ENCODE measurements around the gene CDH16.
"Not testable (repeated sequence)": the region's sequence is repeated elsewhere in the genome, so short reads cannot be mapped to it uniquely, and the experiment has no call there.

CDH16 gene

GRCh38 chr16:66873685-66874055, 45.0 kb downstream of the CDH16 start:
- peaks cover 32% of the 10 kb centered on the region for H3K4me1 ChIP-seq (ENCODE audit: control insufficient read depth, insufficient read depth, low read length)
- no peaks in the 10 kb centered on the region for H3K27me3 ChIP-seq (ENCODE audit: control insufficient read depth, insufficient read depth, low read length)
- no peaks in the 10 kb centered on the region for H3K36me3 ChIP-seq (ENCODE audit: insufficient read depth, low read length)
- no peak overlapping the region for H3K4me3 ChIP-seq (ENCODE audit: low read length)
- H3K9me3 ChIP-seq (replicated peaks; ENCODE audit: low read length): no peaks in the 10 kb centered on the region
- H3K9ac ChIP-seq (ENCODE audit: low read depth, low read length): no peak overlapping the region
- no peak overlapping the region for H3K4me2 ChIP-seq (ENCODE audit: low read length)

GRCh38 chr16:66872943-66873684, 45.6 kb downstream of the CDH16 start:
- Histone ChIP-seq H3K9me3 (replicated peaks; ENCODE audit: low read length) (no peaks in the 10 kb centered on the region), H3K9ac (ENCODE audit: low read depth, low read length) (peak overlapping the region; percentile 54), H3K4me2 (ENCODE audit: low read length) (peak overlapping the region; percentile 93), H3K4me3 (ENCODE audit: low read length) (peak overlapping the region; percentile 71), H3K4me1 (ENCODE audit: control insufficient read depth, insufficient read depth, low read length) (peaks cover 30% of the 10 kb centered on the region), H3K27me3 (ENCODE audit: control insufficient read depth, insufficient read depth, low read length) (no peaks in the 10 kb centered on the region), H3K36me3 (ENCODE audit: insufficient read depth, low read length) (no peaks in the 10 kb centered on the region)

GRCh38 chr16:66872559-66872942, 46.1 kb downstream of the CDH16 start:
- H3K4me3 ChIP-seq (ENCODE audit: low read length): peak overlapping the region; percentile 71
- H3K27me3 ChIP-seq (ENCODE audit: control insufficient read depth, insufficient read depth, low read length): no peaks in the 10 kb centered on the region
- peak overlapping the region; percentile 54 for H3K9ac ChIP-seq (ENCODE audit: low read depth, low read length)
- no peaks in the 10 kb centered on the region for H3K9me3 ChIP-seq (replicated peaks; ENCODE audit: low read length)
- H3K4me2 ChIP-seq (ENCODE audit: low read length): peak overlapping the region; percentile 93
- peaks cover 28% of the 10 kb centered on the region for H3K4me1 ChIP-seq (ENCODE audit: control insufficient read depth, insufficient read depth, low read length)
- no peaks in the 10 kb centered on the region for H3K36me3 ChIP-seq (ENCODE audit: insufficient read depth, low read length)

- Histone ChIP-seq H3K36me3 (ENCODE audit: insufficient read depth, low read length) (no peaks in the 10 kb centered on the region), H3K4me1 (ENCODE audit: control insufficient read depth, insufficient read depth, low read length) (peaks cover 28% of the 10 kb centered on the region), H3K4me3 (ENCODE audit: low read length) (no peak overlapping the region), H3K9ac (ENCODE audit: low read depth, low read length) (no peak overlapping the region), H3K9me3 (replicated peaks; ENCODE audit: low read length) (no peaks in the 10 kb centered on the region), H3K27me3 (ENCODE audit: control insufficient read depth, insufficient read depth, low read length) (no peaks in the 10 kb centered on the region), H3K4me2 (ENCODE audit: low read length) (no peak overlapping the region)
These were observed 46.8 kb downstream of the CDH16 start for GRCh38 chr16:66871840-66872239.

GRCh38 chr16:66871363-66871762, 47.3 kb downstream of the CDH16 start:
- not testable (repeated sequence) for H3K4me2 ChIP-seq (ENCODE audit: low read length); H3K36me3 ChIP-seq (ENCODE audit: insufficient read depth, low read length); H3K9ac ChIP-seq (ENCODE audit: low read depth, low read length); H3K4me3 ChIP-seq (ENCODE audit: low read length); H3K9me3 ChIP-seq (replicated peaks; ENCODE audit: low read length); H3K27me3 ChIP-seq (ENCODE audit: control insufficient read depth, insufficient read depth, low read length)
- H3K4me1 ChIP-seq (ENCODE audit: control insufficient read depth, insufficient read depth, low read length): peaks cover 28% of the 10 kb centered on the region

GRCh38 chr16:66869424-66869823, 49.3 kb downstream of the CDH16 start:
- Histone ChIP-seq H3K9ac (ENCODE audit: low read depth, low read length) (no peak overlapping the region), H3K36me3 (ENCODE audit: insufficient read depth, low read length) (no peaks in the 10 kb centered on the region), H3K9me3 (replicated peaks; ENCODE audit: low read length) (no peaks in the 10 kb centered on the region), H3K27me3 (ENCODE audit: control insufficient read depth, insufficient read depth, low read length) (no peaks in the 10 kb centered on the region), H3K4me1 (ENCODE audit: control insufficient read depth, insufficient read depth, low read length) (peaks cover 15% of the 10 kb centered on the region), H3K4me2 (ENCODE audit: low read length) (no peak overlapping the region), H3K4me3 (ENCODE audit: low read length) (no peak overlapping the region)

- H3K4me1 ChIP-seq (ENCODE audit: control insufficient read depth, insufficient read depth, low read length): peaks cover 6% of the 10 kb centered on the region
- H3K27me3 ChIP-seq (ENCODE audit: control insufficient read depth, insufficient read depth, low read length): no peaks in the 10 kb centered on the region
- H3K36me3 ChIP-seq (ENCODE audit: insufficient read depth, low read length): no peaks in the 10 kb centered on the region
- no peak overlapping the region for H3K4me2 ChIP-seq (ENCODE audit: low read length)
- no peaks in the 10 kb centered on the region for H3K9me3 ChIP-seq (replicated peaks; ENCODE audit: low read length)
- no peak overlapping the region for H3K4me3 ChIP-seq (ENCODE audit: low read length)
- H3K9ac ChIP-seq (ENCODE audit: low read depth, low read length): no peak overlapping the region
These were observed 55.0 kb downstream of the CDH16 start for GRCh38 chr16:66863707-66864106.

GRCh38 chr16:66862023-66862520, 56.6 kb downstream of the CDH16 start:
- Histone ChIP-seq H3K4me2 (ENCODE audit: low read length) (no peak overlapping the region), H3K36me3 (ENCODE audit: insufficient read depth, low read length) (no peaks in the 10 kb centered on the region), H3K9me3 (replicated peaks; ENCODE audit: low read length) (no peaks in the 10 kb centered on the region), H3K9ac (ENCODE audit: low read depth, low read length) (no peak overlapping the region), H3K4me1 (ENCODE audit: control insufficient read depth, insufficient read depth, low read length) (peaks cover 3% of the 10 kb centered on the region), H3K4me3 (ENCODE audit: low read length) (no peak overlapping the region), H3K27me3 (ENCODE audit: control insufficient read depth, insufficient read depth, low read length) (no peaks in the 10 kb centered on the region)

- Histone ChIP-seq H3K9me3 (replicated peaks; ENCODE audit: low read length) (no peaks in the 10 kb centered on the region), H3K4me2 (ENCODE audit: low read length) (no peak overlapping the region), H3K4me1 (ENCODE audit: control insufficient read depth, insufficient read depth, low read length) (peaks cover 3% of the 10 kb centered on the region), H3K36me3 (ENCODE audit: insufficient read depth, low read length) (no peaks in the 10 kb centered on the region), H3K4me3 (ENCODE audit: low read length) (no peak overlapping the region), H3K27me3 (ENCODE audit: control insufficient read depth, insufficient read depth, low read length) (peaks cover 4% of the 10 kb centered on the region), H3K9ac (ENCODE audit: low read depth, low read length) (no peak overlapping the region)
These were observed 59.2 kb downstream of the CDH16 start for GRCh38 chr16:66859397-66860068.

- H3K4me2 ChIP-seq (ENCODE audit: low read length): no peak overlapping the region
- no peak overlapping the region for H3K4me3 ChIP-seq (ENCODE audit: low read length)
- H3K36me3 ChIP-seq (ENCODE audit: insufficient read depth, low read length): no peaks in the 10 kb centered on the region
- H3K9me3 ChIP-seq (replicated peaks; ENCODE audit: low read length): no peaks in the 10 kb centered on the region
- H3K9ac ChIP-seq (ENCODE audit: low read depth, low read length): no peak overlapping the region
- peaks cover 3% of the 10 kb centered on the region for H3K4me1 ChIP-seq (ENCODE audit: control insufficient read depth, insufficient read depth, low read length)
- peaks cover 8% of the 10 kb centered on the region for H3K27me3 ChIP-seq (ENCODE audit: control insufficient read depth, insufficient read depth, low read length)
These were observed 59.8 kb downstream of the CDH16 start for GRCh38 chr16:66858740-66859396.
